GM18858 (cell line): ENCODE measurements around the gene BIRC5.

Experiments used
- ATAC-seq: cut with Tn5 transposase; IDR thresholded peaks from one replicate; pipeline ENCODE4 v1.9.1; 2021; ENCODE audit not compliant: unreplicated experiment

BIRC5 gene

DNA sequence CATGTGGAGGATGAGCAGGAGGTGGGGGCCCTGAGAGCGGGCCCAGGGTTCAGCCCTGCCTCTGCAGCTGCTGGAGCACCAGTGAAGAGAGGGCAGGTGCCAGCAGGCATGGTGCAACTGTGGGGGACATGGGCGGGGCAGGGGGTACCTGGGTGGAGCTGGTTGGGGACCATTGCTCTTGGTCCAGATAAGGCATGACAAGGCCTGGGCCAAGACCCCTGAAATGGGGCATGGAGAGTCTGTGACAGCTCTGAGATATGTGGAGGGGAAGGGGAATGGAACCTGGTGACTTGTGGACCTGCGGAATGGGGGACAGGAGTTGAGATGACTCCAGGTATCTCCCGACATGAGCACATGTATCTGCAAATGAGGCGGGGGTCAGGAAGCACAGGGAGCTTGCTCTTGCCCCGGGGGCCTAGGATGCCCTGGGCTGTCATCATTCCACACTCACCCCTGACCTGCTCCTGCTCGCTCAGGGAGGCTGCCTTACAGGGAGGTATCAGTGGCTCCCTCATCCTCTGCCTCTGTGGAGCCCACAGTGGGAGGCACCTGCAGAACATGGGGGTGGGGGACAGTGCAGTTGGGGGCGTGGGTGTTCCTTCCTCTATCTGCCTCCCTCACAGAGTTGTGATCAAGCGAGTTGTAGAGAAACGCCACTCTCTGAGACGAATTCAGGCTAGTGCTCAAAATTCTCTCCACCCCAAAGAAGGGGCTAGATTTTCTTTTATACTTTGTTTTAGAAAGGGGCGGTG, 57.5 kb downstream of the BIRC5 start:
- no peak for ATAC-seq

DNA sequence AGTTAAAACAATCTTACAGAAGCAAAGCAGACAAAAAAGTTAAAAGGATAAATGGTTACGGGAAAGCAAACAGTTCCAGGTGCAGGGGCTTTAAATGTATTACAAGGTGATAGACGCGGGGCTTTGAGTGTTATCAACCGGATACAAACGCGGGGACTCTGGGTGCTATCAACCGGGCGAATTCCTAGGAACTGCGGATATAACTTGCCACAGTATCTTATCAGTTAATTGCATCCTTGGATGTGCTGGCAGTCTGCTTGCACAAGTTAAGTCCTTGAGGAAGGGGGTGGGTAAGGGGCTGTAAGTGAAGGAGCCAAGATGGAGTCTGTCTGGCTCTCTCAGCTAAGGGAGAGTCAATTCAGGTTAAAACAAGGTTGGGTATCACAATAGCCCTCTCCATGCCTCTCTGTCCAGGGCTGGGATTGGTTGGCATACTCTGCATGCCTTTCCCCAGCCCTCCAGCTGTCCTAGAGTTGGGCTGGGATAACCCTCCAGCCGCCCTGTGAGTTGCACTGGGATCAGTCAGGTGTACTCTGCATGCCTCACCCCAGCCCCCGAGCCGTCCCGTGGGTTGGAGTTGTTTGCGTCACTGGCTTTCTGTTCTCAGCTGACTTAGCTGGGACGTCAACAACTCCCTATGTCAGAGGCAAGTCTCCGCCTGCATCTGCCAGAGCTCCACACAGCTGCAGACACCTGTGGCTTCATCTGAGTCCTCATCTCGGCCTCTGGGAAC, 58.3 kb downstream of the BIRC5 start:
- ATAC-seq: no peak

DNA sequence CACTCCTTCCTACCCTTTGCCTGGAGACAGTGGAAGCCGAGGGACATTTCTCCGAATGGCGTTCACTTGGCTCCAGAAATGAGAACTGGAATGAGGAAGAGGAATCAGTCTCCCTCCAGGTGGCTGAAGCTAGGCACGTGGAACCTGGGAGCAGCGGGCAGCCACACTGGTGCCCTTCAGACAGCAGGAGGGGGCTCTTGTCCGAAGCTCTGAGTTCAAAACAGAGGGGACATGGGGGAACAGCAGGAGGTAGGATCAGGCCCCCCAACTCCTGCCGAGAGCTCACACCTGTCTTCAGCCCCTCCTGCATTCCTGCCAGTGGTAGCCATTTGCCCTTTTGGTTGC, 58.8 kb downstream of the BIRC5 start:
- ATAC-seq: no peak

DNA sequence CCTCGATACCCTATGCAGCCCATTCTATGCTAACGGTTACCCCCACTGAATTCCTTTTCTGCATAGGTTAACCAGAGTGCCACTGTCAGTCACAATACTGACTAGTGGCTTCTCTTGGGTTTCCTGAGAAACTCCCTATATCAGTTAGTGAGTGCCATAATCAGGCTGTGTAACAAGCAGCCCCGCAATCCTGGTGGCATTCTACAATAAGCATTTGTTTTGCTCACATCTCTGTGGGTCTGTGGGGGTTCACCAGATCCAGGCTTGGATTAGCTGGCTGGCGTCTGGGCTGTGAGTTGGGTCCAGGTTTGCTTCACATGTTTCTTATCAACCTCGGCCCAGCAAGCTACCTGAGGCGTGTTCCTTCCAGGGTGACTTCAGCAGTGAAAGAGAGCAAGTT, 59.8 kb downstream of the BIRC5 start:
- ATAC-seq: no peak
